HG03457 (cell line): Measurements from ENCODE around the gene HLA-DPB1.
A peak's percentile ranks its signal among the peaks of the same experiment; 100 is the strongest.

Experiments
- ATAC-seq: cut with Tn5 transposase; IDR thresholded peaks from one replicate; pipeline ENCODE4 v1.9.1; 2021; ENCODE audit warnings: moderate number of reproducible peaks; ENCODE audit not compliant: unreplicated experiment

HLA-DPB1 gene

DNA sequence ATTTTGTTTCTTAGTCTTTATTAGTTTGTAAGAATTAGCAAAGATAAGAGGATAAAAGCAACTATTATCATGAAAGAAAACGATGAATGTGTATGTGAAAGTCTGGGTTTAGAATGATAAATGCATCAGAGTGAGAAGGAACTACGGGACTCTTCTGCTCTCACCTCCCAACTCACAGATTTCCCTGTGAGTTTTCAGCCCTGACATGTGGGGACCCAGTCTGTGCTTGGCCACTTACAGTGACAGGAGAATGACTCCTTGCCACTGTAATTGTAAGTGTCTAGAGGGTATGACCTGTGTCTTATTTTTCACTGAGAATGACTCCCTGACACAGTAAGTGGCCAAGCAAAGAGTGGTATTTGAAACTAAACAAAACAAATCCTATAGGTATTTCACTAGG lies 4.9 kb upstream of the HLA-DPB1 start:
- no peak for ATAC-seq

DNA sequence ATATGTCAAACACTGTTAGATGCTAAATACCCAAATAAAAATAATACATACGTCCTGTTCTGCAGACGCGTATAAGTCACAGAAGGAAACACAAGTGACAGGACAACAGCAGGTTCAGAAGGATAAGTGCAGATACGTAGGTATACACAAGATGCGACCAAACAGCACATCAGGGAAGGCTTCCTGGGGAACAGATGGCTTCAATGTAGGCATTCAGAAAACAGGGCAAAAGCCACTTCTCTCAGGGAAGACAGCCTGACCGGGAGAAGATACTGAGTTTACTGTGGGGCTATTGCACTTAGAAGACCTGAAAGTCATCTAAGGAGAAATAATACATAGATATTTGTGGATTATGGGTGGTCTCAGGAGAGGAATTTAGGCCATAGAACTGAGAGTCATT lies 4.2 kb upstream of the HLA-DPB1 start:
- ATAC-seq = no peak

DNA sequence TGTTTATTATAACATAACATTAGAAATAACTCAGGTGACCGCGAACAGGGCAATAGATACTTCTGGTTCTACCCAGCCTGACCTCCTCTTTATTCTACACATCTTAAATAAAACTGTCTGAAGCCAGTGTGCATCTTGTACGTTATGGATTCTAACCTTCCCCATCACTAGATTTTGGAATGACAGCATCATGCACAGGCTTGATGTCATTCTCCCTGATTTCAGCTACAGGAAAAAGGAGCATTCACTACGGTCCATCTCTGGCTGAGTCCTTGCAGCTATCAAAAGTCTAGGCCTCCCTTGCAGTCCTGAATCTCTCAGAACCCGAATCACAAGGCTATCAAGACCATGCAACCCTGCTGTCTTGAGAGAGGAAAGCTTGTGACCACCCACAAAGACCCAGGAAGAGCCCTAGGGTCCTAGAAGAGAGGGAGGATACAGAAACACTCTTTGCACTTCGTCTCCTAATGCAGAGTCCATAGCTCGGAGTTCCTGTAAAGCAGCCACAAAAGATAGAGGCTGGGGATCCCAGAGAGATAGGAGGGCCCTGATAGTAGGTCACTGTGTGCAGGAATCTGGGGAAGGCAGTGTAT lies 3.2 kb upstream of the HLA-DPB1 start:
- ATAC-seq = no peak

- peak; percentile 54 for ATAC-seq
Measured at GRCh38 chr6:33073431-33073871, 2.3 kb upstream of the HLA-DPB1 start, which contains the start of gene HLA-DPA1. Gene HLA-DPA1, minus strand, starts transcription at chr6:33073649.

DNA sequence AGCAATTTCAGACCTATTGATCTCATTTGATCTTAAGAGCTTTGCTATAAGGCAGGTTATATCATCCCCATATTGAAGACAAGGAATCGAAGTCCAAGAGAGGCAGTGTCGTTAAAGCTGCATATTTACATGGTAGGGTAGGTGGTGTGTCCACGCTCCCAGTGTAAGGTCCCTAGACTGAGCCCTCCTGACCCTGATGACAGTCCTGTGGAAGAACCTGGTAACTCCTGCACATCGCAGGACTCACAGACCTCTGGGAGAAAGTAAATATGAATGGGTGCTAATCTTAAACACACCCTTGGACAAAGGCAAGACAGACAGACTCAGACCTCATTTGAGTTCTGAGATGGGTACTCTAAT lies 602 bp upstream of the HLA-DPB1 start:
- no peak for ATAC-seq

DNA sequence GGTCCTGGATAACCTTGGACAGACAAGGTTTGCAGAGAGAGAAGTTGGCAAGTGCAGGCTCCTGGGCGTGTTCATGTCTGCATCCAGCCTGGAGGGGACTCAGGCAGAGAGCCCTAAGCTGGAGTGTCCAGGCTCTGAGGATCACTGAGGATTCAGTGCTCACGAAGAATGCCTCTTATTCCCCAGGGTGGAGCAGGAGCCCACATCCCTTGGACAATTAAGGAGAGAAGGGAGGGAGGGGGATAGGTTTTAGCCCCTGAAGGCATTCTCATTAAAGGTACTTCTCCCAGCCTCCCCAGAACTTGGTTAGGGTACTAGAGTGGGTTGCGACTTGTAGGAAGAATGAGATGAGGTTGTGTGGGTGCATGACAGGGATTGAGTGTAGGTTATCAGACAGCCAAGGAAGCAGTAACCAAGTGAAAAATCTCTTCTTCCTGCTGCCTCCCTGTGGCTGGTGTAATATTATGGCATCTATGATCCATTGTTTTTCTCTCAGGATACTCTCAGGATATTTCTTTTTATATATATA lies 680 bp downstream of the HLA-DPB1 start:
- ATAC-seq = no peak

GRCh38 chr6:33077908-33078307 lies 2.1 kb downstream of the HLA-DPB1 start:
- no peak for ATAC-seq

GRCh38 chr6:33078442-33078841 lies 2.7 kb downstream of the HLA-DPB1 start:
- ATAC-seq = no peak

DNA sequence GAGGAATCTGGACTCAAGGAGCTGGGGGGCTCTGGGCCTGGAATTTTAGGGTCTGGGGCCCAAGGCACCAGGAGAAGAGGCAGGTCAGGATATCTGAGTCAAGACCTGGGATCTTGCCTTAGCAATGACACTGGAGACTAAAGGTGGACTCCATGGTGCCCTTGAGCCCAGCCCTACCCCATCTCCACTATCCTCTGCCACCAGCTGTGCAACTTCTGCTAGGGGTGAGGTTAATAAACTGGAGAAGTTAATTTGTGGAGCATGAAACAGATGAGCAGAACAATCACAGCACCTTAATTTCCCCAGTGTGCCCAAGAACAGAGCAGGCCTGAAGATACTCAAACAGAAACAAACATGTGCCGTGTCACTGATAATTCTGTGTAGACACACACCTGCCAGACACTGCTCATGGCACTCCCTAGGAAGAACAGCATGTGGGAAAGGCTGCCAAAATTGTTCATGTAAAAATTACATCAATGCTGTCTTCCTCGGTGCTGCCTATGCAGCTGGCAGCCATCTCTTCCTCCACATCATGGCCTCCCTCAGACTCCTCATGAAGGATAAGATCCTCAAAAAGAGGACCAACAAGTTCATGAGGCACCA lies 3.2 kb downstream of the HLA-DPB1 start:
- no peak for ATAC-seq

DNA sequence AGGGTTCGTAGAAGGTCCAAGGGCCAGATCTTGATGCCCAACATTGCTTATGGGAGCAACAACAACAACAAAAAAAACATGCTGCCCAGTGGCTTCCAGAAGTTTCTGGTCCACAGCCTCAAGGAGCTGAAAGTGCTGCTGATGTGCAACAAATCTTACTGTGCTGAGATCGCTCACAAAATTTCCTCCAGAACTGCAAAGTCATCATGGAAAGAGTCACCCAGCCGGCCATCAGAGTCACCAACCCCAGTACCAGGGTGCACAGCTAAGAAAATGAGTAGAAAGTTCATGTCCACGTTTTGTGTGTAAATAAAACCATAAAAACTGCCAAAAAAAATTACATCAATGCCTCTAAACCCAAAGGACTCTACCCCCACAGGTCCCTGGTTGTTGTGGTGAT lies 3.8 kb downstream of the HLA-DPB1 start:
- no peak for ATAC-seq

GRCh38 chr6:33080127-33081089 lies 4.6 kb downstream of the HLA-DPB1 start:
- no peak for ATAC-seq

- ATAC-seq = no peak
Measured at GRCh38 chr6:33081098-33081824, 5.5 kb downstream of the HLA-DPB1 start.

GRCh38 chr6:33082702-33083101 lies 6.9 kb downstream of the HLA-DPB1 start:
- no peak for ATAC-seq

- no peak for ATAC-seq
Measured at GRCh38 chr6:33085627-33086026, 9.8 kb downstream of the HLA-DPB1 start.

- ATAC-seq = no peak
Measured at GRCh38 chr6:33088258-33088930, 12.6 kb downstream of the HLA-DPB1 start.

- ATAC-seq = no peak
Measured at GRCh38 chr6:33088931-33089620, 13.3 kb downstream of the HLA-DPB1 start.

DNA sequence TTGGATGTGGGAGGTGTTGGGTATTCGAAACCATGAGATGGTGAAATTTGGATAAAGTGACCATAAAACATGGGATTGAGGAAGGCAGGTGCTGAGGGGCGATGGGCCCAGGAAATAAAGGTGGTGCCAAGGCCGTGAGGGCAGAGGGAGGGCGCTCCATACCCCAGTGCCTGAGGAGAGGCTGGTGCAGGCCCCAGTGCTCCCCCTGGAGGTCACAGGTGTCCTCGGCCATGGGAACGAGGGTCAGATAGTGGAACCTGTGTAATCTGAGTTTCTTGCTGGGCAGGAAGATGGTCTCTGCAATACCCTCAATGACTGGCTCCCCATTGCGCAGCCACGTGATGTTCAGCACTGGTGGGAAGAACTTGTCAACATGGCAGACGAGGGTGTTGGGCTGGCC lies 16.2 kb downstream of the HLA-DPB1 start:
- ATAC-seq = no peak

DNA sequence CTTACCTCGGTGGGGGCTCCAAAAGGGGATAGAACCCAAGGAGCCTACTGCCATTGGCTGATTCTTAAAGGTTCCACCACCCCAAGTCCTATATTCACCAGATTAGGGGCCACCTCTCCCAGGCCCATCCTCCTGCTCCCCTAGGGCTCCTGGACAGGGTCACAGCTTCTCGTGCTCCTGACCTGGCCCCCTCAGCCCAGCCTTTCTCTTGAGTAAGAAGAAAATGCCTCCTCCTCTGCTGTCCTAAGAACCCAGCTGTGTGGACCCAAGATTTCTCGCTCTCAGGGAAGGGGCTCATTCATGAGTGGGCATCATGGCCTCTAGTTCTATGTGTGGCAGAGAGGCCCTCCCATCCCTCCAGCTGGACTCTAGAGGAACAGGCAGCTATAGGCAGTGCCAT lies 16.6 kb downstream of the HLA-DPB1 start:
- no peak for ATAC-seq

GRCh38 chr6:33093855-33094254 lies 18.1 kb downstream of the HLA-DPB1 start:
- ATAC-seq = no peak

DNA sequence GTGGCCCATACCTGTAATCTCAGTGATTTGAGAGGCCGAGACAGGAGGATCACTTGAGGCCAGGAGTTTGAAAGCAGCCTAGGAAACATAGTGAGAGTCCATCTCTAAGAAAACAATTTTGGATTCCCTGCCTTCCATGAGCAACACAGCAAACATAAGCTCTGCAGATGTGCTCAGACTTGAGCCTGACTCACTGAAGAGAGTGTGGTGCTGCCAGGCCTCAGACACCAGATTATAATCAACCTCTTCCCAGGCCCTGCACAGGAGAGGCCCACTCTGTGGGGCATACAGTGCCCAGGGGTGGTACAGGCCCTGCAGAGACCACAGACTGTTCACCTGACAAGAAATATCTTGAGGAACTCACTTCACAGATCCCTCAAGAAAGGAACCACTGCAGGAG lies 19.9 kb downstream of the HLA-DPB1 start:
- ATAC-seq = no peak
